ENCODE measurements around the gene CEMP1. TPM values are rescaled to one million over a fixed set of nuclear protein-coding genes. Genes with fewer than 3 reads are reported as not detected.
A peak's percentile ranks its signal among the peaks of the same experiment; 100 is the strongest.

The CEMP1 gene
- total RNA-seq, 4 donors from 2014 or later: 0.46 to 3.3 TPM; not detected in 2

DNA sequence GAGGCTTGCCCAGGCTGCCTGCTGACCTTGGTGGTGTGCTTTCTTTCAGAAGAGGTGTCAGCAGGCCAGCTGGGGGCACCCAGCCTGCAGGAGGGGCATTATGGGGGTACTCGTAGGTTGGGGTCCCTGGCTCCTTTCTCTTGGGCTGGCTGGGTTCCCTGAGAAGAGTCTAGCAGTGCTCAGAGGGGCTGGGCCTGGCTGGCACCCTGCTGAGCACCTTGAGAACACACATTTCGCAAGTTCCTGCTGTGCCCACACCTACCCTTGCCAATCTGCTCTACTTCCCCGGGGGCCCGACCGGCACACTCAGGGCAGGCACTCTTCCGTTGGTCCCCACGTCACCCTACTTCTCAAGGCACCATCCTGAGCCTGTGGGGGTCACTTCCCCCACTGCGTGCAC lies 5.1 kb downstream of the CEMP1 start:
- Histone ChIP-seq H3K36me3 (no peaks in the 10 kb centered on the region), H3K27me3 (no peaks in the 10 kb centered on the region), H3K27ac (no peak overlapping the region), H3K4me1 (peaks cover 0 to 3% of the 10 kb centered on the region in 2 donors), H3K4me3 (no peak overlapping the region), H3K9me3 (no peaks in the 10 kb centered on the region)
- DNase-seq: no peak
- intact Hi-C loops (cut with DNase I; ENCODE audit: low total_unique reads): no loop called here
- no peak for TF ChIP-seq POLR2A (IDR thresholded peaks at IDR 0.05)
- TF ChIP-seq CTCF (IDR thresholded peaks at IDR 0.05): no peak

DNA sequence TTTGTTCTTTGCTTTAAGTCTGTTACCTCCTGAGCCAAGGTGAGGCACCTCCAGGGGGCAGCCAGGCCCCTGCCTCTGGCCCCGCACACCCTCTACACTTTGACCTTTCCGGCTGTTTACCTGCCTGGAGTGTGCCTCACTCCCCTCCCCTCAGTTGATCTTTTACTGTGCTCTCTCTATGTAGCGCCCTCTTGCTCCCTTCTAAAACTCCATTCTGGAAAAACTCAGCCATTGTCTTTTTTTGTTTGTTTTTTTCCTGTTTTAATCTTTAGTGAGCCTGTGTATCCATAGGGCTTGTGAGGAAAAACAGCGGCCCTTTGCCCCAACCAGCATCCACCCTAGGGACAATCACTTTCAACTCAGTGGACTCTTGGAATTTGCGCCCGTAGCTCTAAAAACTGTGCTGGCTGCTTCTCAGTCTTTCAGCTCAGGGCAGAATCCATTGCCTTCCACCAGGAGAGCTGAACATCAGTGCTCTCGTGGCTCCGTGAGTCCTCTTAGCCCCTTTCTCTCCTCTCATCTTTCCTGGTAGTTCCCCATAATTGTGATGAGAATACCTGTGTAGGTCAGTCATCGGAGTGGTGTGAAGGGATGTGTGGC lies 6.8 kb downstream of the CEMP1 start:
- intact Hi-C loops (cut with DNase I; ENCODE audit: low total_unique reads): no loop called here
- Histone ChIP-seq H3K27ac (no peak overlapping the region), H3K36me3 (no peaks in the 10 kb centered on the region), H3K4me3 (no peak overlapping the region), H3K9me3 (no peaks in the 10 kb centered on the region), H3K4me1 (peaks cover 5 to 13% of the 10 kb centered on the region in 2 donors), H3K27me3 (no peaks in the 10 kb centered on the region)
- no peak for TF ChIP-seq POLR2A (IDR thresholded peaks at IDR 0.05)
- TF ChIP-seq CTCF (IDR thresholded peaks at IDR 0.05): no peak
- no peak for DNase-seq

DNA sequence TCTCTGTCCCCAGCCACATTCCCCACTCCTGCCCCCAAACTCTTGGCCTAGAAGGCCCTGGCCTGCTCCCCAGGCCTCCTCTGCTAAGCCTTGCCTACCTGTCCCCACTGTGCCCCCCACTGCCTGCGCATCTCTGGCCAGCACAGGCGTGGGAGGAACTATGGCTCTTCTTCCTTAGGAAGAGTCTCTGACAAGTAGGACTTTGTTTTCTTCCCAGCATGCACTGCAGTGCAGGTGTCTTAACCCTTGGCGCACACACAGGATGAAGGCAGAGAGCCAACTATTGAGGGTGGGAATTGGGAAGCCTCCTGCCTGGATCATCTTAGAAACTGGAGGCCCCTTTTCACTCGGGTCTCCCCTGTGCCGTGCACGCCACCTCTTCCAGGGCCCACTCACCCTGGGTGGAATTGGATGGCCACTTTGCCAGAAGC lies 7.4 kb downstream of the CEMP1 start:
- intact Hi-C loops (cut with DNase I; ENCODE audit: low total_unique reads): no loop called here
- TF ChIP-seq POLR2A (IDR thresholded peaks at IDR 0.05): no peak
- TF ChIP-seq CTCF (IDR thresholded peaks at IDR 0.05): no peak
- DNase-seq: no peak
- no peaks in the 10 kb centered on the region for H3K36me3 ChIP-seq
- H3K4me3 ChIP-seq: no peak overlapping the region
- H3K9me3 ChIP-seq: no peaks in the 10 kb centered on the region
- peaks cover 12 to 18% of the 10 kb centered on the region in 2 donors for H3K4me1 ChIP-seq
- no peaks in the 10 kb centered on the region for H3K27me3 ChIP-seq
- H3K27ac ChIP-seq: no peak overlapping the region

GRCh38 chr16:2520784-2521531 lies 10.2 kb downstream of the CEMP1 start:
- peaks cover 30 to 40% of the 10 kb centered on the region in 2 donors for H3K4me1 ChIP-seq
- H3K27me3 ChIP-seq: no peaks in the 10 kb centered on the region
- H3K9me3 ChIP-seq: no peaks in the 10 kb centered on the region
- TF ChIP-seq POLR2A (IDR thresholded peaks at IDR 0.05) (no peak), CTCF (IDR thresholded peaks at IDR 0.05) (no peak)
- peak overlapping the region; percentile 25 to 72 for H3K4me3 ChIP-seq
- H3K36me3 ChIP-seq: no peaks in the 10 kb centered on the region
- peak overlapping the region; percentile 66 to 81 for H3K27ac ChIP-seq
- peak in 1 of 2 donors; percentile 21 for DNase-seq
- intact Hi-C loops (cut with DNase I; ENCODE audit: low total_unique reads): no loop called here

GRCh38 chr16:2520097-2520783 lies 11.0 kb downstream of the CEMP1 start, which contains the start of gene AMDHD2:
Gene AMDHD2 (plus strand): TSS chr16:2520371. CDS start chr16:2520459, 88 bp downstream.
- H3K9me3 ChIP-seq: no peaks in the 10 kb centered on the region
- H3K27ac ChIP-seq: peak within 1 kb of the TSS; percentile 81
- H3K4me3 ChIP-seq: peak within 1 kb of the TSS; percentile 25 to 72
- H3K4me1 ChIP-seq: peaks cover 30 to 47% of the 10 kb centered on the region in 2 donors
- intact Hi-C loops (cut with DNase I; ENCODE audit: low total_unique reads): no loop called here
- peak; percentile 88 to 90 for DNase-seq
- TF ChIP-seq CTCF (IDR thresholded peaks at IDR 0.05) (no peak), POLR2A (IDR thresholded peaks at IDR 0.05) (peak in 1 of 2 donors; percentile 42)
- no peaks in the 10 kb centered on the region for H3K27me3 ChIP-seq
- no peaks in the 10 kb centered on the region for H3K36me3 ChIP-seq

Measured in uterus (tissue), 4 donors.